Mucosa of stomach (tissue), 1 donor: ENCODE results near the gene SGIP1.
"Not testable (repeated sequence)": the region's sequence is repeated elsewhere in the genome, so short reads cannot be mapped to it uniquely, and the experiment has no call there.

Source experiments
- H3K27me3 ChIP-seq: one replicate; pipeline ENCODE4 v1.7.0; 2013; ENCODE audit warnings: mild to moderate bottlenecking, low read length; ENCODE audit not compliant: control insufficient read depth, insufficient read depth
- H3K36me3 ChIP-seq: one replicate; pipeline ENCODE4 v1.7.0; 2013; ENCODE audit warnings: low read length; ENCODE audit not compliant: control insufficient read depth, insufficient read depth
- H3K4me1 ChIP-seq: one replicate; pipeline ENCODE4 v1.7.0; 2013; ENCODE audit warnings: mild to moderate bottlenecking, low read length; ENCODE audit not compliant: control insufficient read depth, insufficient read depth
- H3K4me3 ChIP-seq: one replicate; pipeline ENCODE4 v1.7.0; 2013; ENCODE audit warnings: low read length
- H3K9ac ChIP-seq: one replicate; pipeline ENCODE4 v1.7.0; 2013; ENCODE audit warnings: mild to moderate bottlenecking, low read length, moderate library complexity
- H3K9me3 ChIP-seq: one replicate; pipeline ENCODE4 v1.7.0; 2013; ENCODE audit warnings: mild to moderate bottlenecking, low read length, moderate library complexity; ENCODE audit not compliant: control insufficient read depth
- donor health status: Pancreatic carcinoma.

The SGIP1 gene

GRCh38 chr1:66791621-66792610 is 258.0 kb downstream of the SGIP1 start:
- Histone ChIP-seq H3K4me3 (no peak overlapping the region), H3K4me1 (no peaks in the 10 kb centered on the region), H3K36me3 (no peaks in the 10 kb centered on the region), H3K27me3 (no peaks in the 10 kb centered on the region), H3K9me3 (no peaks in the 10 kb centered on the region), H3K9ac (no peak overlapping the region)

- not testable (repeated sequence) for H3K9ac ChIP-seq, H3K27me3 ChIP-seq, H3K36me3 ChIP-seq, H3K4me3 ChIP-seq, H3K9me3 ChIP-seq, H3K4me1 ChIP-seq
These were observed 261.9 kb downstream of the SGIP1 start for GRCh38 chr1:66795839-66796238.
